Astrocyte (in vitro differentiated cells and primary cell): ENCODE results near the gene USP6NL.

Experiments
- EZH2 ChIP-seq: IDR thresholded peaks from 2 replicates; pipeline ENCODE4 v1.6.1; 2012; ENCODE audit warnings: mild to moderate bottlenecking, low read length, inconsistent platforms; ENCODE audit not compliant: insufficient read depth
- TF ChIP-seq, protein P1 (sequence below): IDR thresholded peaks from 2 replicates; pipeline ENCODE4 v1.5.1; 2011; ENCODE audit warnings: low read depth, mild to moderate bottlenecking, inconsistent platforms, low read length, moderate library complexity; ENCODE audit not compliant: insufficient read depth

DNA sequence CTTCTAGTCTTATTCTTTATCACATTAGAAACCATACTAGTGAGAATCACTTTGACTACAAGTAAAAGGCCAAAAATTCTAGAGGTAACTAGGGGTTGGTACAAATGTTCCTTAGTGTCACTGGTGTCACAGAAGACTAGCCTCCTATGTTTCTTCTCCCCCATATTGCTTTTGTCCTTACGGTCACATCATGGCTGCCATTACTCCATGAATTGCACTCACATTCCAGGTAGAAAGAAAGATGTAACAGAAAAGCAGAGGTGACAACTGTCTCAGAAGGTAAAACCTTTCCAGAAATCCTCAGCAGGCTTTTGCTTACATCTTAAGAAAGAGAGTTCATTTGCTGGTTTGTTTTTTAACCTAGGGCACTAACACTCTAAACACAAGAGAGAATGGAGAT is 42.9 kb downstream of the USP6NL start:
- TF ChIP-seq, protein P1, sequence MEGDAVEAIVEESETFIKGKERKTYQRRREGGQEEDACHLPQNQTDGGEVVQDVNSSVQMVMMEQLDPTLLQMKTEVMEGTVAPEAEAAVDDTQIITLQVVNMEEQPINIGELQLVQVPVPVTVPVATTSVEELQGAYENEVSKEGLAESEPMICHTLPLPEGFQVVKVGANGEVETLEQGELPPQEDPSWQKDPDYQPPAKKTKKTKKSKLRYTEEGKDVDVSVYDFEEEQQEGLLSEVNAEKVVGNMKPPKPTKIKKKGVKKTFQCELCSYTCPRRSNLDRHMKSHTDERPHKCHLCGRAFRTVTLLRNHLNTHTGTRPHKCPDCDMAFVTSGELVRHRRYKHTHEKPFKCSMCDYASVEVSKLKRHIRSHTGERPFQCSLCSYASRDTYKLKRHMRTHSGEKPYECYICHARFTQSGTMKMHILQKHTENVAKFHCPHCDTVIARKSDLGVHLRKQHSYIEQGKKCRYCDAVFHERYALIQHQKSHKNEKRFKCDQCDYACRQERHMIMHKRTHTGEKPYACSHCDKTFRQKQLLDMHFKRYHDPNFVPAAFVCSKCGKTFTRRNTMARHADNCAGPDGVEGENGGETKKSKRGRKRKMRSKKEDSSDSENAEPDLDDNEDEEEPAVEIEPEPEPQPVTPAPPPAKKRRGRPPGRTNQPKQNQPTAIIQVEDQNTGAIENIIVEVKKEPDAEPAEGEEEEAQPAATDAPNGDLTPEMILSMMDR = no peak
- TF ChIP-seq EZH2 = no peak
